Measurements from ENCODE around the gene PRKG1. TPM values are rescaled to one million over a fixed set of nuclear protein-coding genes. Genes with fewer than 3 reads are reported as not detected.

PRKG1 gene
- total RNA-seq, 1 experiment from 2014 or later: 16.5 TPM

- no peak overlapping the region for H3K27ac Mint-ChIP-seq
- no peak for ATAC-seq
- POLR2A ChIA-PET: no interaction called here
- peaks cover 13% of the 10 kb centered on the region for H3K9me3 Mint-ChIP-seq
- H3K4me3 Mint-ChIP-seq: no peak overlapping the region
- H3K27me3 Mint-ChIP-seq (ENCODE audit: low read depth): no peaks in the 10 kb centered on the region
- CTCF ChIA-PET: no interaction called here
- DNase-seq (ENCODE audit: low spot score): no peak
- TF ChIP-seq E2F4 (CRISPR knock-in tag; IDR thresholded peaks at IDR 0.05; ENCODE audit: borderline replicate concordance, low read depth): no peak
- no peak for TF ChIP-seq CREB1 (CRISPR knock-in tag; IDR thresholded peaks at IDR 0.05)
- TF ChIP-seq SP1 (CRISPR knock-in tag; conservative IDR thresholded peaks at IDR 0.05): no peak
- TF ChIP-seq, protein P1, sequence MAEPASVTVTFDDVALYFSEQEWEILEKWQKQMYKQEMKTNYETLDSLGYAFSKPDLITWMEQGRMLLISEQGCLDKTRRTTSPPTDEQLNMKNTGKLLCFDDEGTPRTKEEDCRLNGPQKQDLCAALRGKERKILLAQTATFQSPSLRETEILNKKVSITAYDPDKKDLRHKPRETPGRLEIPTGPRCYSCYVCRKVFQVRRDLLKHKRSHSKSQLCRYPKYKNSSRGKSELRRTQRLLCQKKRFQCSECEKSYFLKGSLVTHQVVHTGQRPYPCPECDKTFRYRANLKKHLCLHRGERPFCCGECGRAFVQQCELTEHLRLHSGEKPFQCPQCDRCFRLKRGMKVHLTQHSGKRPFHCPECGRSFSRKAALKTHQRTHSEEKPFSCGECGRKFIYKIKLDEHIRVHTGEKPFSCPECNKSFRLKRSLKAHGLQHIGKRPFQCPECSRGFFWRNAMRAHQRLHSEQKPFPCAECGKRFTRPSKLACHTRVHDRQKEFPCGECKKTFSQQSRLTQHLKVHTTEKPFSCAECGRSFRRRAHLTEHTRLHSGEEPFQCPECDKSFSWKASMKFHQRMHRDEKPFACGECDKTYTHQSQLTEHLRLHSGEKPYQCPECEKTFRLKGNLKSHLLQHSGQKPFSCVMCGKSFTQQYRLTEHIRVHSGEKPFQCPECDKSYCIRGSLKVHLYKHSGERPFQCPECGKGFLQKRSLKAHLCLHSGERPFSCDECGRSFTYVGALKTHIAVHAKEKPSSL (CRISPR knock-in tag; conservative IDR thresholded peaks at IDR 0.05): no peak
- TF ChIP-seq FOXJ3 (CRISPR knock-in tag; IDR thresholded peaks at IDR 0.05; ENCODE audit: borderline replicate concordance): no peak
- TF ChIP-seq, protein P2, sequence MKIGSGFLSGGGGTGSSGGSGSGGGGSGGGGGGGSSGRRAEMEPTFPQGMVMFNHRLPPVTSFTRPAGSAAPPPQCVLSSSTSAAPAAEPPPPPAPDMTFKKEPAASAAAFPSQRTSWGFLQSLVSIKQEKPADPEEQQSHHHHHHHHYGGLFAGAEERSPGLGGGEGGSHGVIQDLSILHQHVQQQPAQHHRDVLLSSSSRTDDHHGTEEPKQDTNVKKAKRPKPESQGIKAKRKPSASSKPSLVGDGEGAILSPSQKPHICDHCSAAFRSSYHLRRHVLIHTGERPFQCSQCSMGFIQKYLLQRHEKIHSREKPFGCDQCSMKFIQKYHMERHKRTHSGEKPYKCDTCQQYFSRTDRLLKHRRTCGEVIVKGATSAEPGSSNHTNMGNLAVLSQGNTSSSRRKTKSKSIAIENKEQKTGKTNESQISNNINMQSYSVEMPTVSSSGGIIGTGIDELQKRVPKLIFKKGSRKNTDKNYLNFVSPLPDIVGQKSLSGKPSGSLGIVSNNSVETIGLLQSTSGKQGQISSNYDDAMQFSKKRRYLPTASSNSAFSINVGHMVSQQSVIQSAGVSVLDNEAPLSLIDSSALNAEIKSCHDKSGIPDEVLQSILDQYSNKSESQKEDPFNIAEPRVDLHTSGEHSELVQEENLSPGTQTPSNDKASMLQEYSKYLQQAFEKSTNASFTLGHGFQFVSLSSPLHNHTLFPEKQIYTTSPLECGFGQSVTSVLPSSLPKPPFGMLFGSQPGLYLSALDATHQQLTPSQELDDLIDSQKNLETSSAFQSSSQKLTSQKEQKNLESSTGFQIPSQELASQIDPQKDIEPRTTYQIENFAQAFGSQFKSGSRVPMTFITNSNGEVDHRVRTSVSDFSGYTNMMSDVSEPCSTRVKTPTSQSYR (CRISPR knock-in tag; IDR thresholded peaks at IDR 0.05): no peak
- TF ChIP-seq ZNF219 (CRISPR knock-in tag; IDR thresholded peaks at IDR 0.05; ENCODE audit: borderline replicate concordance): no peak
- TF ChIP-seq FOXP4 (CRISPR knock-in tag; IDR thresholded peaks at IDR 0.05): no peak
- TF ChIP-seq SMAD4 (CRISPR knock-in tag; IDR thresholded peaks at IDR 0.05): no peak
- no peak for TF ChIP-seq E2F1 (CRISPR knock-in tag; IDR thresholded peaks at IDR 0.05)
- no peak for TF ChIP-seq ATF6 (CRISPR knock-in tag; IDR thresholded peaks at IDR 0.05)
- no peak for TF ChIP-seq PREB (CRISPR knock-in tag; IDR thresholded peaks at IDR 0.05; ENCODE audit: borderline replicate concordance)
- no peak for TF ChIP-seq FOXK1 (CRISPR knock-in tag; IDR thresholded peaks at IDR 0.05)
- H3K36me3 Mint-ChIP-seq: peaks cover 13% of the 10 kb centered on the region
- peaks cover 18% of the 10 kb centered on the region for H3K4me1 Mint-ChIP-seq
These were observed 1031.7 kb downstream of the PRKG1 start for GRCh38 chr10:52106011-52106410.

Measured in WTC11 (cell line).